ENCODE data around the gene ATXN7.

The ATXN7 gene

GRCh38 chr3:63949005-63949404, 85.3 kb downstream of the ATXN7 start:
- TF ChIP-seq ZFX (IDR thresholded peaks at IDR 0.05) (no peak), CTCF (conservative IDR thresholded peaks at IDR 0.05) (no peak)
- no peak overlapping the region for H3K27ac ChIP-seq

GRCh38 chr3:63950698-63951097, 87.0 kb downstream of the ATXN7 start:
- no peak overlapping the region for H3K27ac ChIP-seq
- TF ChIP-seq CTCF (conservative IDR thresholded peaks at IDR 0.05) = no peak
- no peak for TF ChIP-seq ZFX (IDR thresholded peaks at IDR 0.05)

DNA sequence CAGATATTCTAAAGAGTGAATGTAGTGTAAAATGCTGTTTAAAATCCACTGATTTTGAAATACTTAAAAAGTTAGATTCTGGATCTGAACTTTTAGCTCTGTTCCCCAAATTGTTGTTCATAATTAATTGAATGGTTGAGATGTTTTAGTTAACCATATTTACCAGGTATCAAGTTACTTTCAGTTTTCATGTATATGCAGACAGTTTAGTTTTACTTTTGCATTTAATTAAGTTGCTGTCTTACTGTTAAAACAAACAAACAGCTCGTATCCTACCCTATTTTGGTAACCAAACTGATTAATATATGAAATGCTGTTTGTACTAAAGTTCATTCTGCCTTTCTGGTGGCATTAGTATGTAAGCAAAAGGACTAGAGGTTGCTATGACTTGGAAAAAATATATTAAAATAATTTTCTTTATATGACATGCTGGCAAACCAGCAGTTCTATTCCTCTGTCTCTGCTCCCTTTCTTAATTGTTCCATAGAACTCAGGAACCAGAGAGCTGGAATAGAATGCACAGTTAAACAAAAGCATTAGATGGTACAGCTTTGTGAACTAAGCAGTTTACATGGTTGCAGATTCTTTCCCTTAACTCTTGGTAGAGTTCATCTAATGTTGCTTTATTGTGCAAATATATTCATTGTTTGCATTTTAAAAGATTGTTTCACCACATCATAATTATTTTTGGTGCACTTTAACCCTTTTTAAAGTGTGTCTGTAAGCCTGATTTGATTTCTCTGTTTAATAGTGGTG, 88.0 kb downstream of the ATXN7 start:
- TF ChIP-seq ZFX (IDR thresholded peaks at IDR 0.05) (no peak), CTCF (conservative IDR thresholded peaks at IDR 0.05) (no peak)
- H3K27ac ChIP-seq = no peak overlapping the region

GRCh38 chr3:63952248-63952594, 88.6 kb downstream of the ATXN7 start:
- H3K27ac ChIP-seq = no peak overlapping the region
- no peak for TF ChIP-seq ZFX (IDR thresholded peaks at IDR 0.05)

GRCh38 chr3:63954182-63954581, 90.5 kb downstream of the ATXN7 start:
- TF ChIP-seq CTCF (conservative IDR thresholded peaks at IDR 0.05) = no peak
- no peak for TF ChIP-seq ZFX (IDR thresholded peaks at IDR 0.05)
- H3K27ac ChIP-seq = no peak overlapping the region

- no peak overlapping the region for H3K27ac ChIP-seq
- TF ChIP-seq CTCF (conservative IDR thresholded peaks at IDR 0.05) (no peak), ZFX (IDR thresholded peaks at IDR 0.05) (no peak)
Measured at GRCh38 chr3:63955036-63955650, 91.5 kb downstream of the ATXN7 start.

DNA sequence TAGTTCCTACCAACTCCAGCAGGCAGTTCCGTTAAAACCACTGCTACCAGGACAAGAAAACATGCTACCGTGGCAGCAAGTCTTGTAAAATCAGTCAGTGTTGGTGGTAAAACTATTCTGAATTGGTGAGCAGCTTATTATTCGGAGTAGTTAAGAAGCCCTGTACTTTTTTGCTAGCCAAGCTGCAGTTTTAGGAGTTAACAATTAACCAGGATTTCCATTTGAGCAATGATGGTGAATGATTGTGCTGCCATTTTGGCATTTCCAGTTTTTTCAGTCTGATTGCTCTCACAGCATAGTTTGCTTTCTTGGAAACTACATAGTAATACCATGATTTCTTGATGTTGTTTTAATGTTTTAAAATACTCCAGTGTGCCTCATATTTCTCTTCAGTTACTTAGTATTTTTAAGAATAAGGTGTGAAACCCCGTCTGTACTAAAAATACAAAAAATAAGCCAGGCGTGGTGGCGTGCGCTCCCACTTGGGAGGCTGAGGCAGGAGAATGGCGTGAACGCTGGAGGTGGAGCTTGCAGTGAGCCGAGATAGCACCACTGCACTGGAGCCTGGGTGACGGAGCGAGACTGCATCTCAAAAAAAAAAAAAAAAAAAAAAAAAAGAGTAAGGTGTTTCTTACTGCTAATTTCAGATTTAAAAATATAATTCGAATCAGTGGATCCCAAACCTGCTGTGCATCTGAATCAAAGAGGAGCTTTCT, 92.3 kb downstream of the ATXN7 start:
- TF ChIP-seq ZFX (IDR thresholded peaks at IDR 0.05) = no peak
- TF ChIP-seq CTCF (conservative IDR thresholded peaks at IDR 0.05) = no peak
- H3K27ac ChIP-seq = no peak overlapping the region
